Upper lobe of left lung (tissue), 6 donors: ENCODE data around the gene MBD3L4. TPM values are rescaled to one million over a fixed set of nuclear protein-coding genes. Genes with fewer than 3 reads are reported as not detected.
A peak's percentile ranks its signal among the peaks of the same experiment; 100 is the strongest.
"Not testable (repeated sequence)": the region's sequence is repeated elsewhere in the genome, so short reads cannot be mapped to it uniquely, and the experiment has no call there.

Source experiments
- ATAC-seq, 2 donors: fragments of 200-7000 bp; cut with Tn5 transposase; one replicate each; pipeline ENCODE4 v1.9.1; 2022; ENCODE audit warnings: mild to moderate bottlenecking in 2 of 2, moderate library complexity in 2 of 2; ENCODE audit not compliant: low FRiP score in 2 of 2
- DNase-seq, 2 donors: peaks; one replicate each; pipeline ENCODE4 v3.0.0-alpha.2; 2019 to 2020
- H3K27ac ChIP-seq, 4 donors: fragments of 200-600 bp; sonication (generic); one replicate each; pipeline ENCODE4 v1.5.1; 2016 to 2019
- H3K27me3 ChIP-seq, 4 donors: fragments of 200-600 bp; sonication (generic); one replicate each; pipeline ENCODE4 v1.5.1; 2017 to 2019
- H3K36me3 ChIP-seq, 4 donors: fragments of 200-600 bp; sonication (generic); one replicate each; pipeline ENCODE4 v1.5.1; 2016 to 2019
- H3K4me1 ChIP-seq, 4 donors: fragments of 200-600 bp; sonication (generic); one replicate each; pipeline ENCODE4 v1.5.1; 2018 to 2019
- H3K4me3 ChIP-seq, 4 donors: fragments of 200-600 bp; sonication (generic); one replicate each; pipeline ENCODE4 v1.5.1; 2017 to 2019; ENCODE audit warnings: mild to moderate bottlenecking in 2 of 4, moderate library complexity in 1 of 4
- H3K9me3 ChIP-seq, 4 donors: fragments of 200-600 bp; sonication (generic); one replicate each; pipeline ENCODE4 v1.5.1; 2018 to 2019
- EP300 ChIP-seq, 4 donors: sonication (generic); formaldehyde crosslinking; IDR thresholded peaks; one replicate each; pipeline ENCODE4 v1.5.1; 2017; ENCODE audit warnings: antibody characterized with exemption in 4 of 4, control low read depth in 2 of 4
- POLR2A ChIP-seq, 4 donors: fragments of 450-650 bp; IDR thresholded peaks; one replicate each; pipeline ENCODE4 v1.5.1; 2016 to 2017; ENCODE audit warnings: antibody characterized with exemption in 4 of 4, mild to moderate bottlenecking in 2 of 4
- POLR2AphosphoS5 ChIP-seq, 2 donors: sonication (generic); formaldehyde crosslinking; IDR thresholded peaks; one replicate each; pipeline ENCODE4 v1.5.1; 2017; ENCODE audit warnings: antibody characterized with exemption in 2 of 2
- WGBS, 2 donors: methylation state at CpG; one replicate each; pipeline ENCODE4 v1.1.5; 2017 to 2018; 5-methylcytosine and 5-hydroxymethylcytosine counted together
- total RNA-seq, 6 donors: library from RNA; depleted of rRNA in 4 of 6; stranded (reverse); fragments of >200 nt in 4 of 6; gene quantifications; one replicate each; pipeline versions ENCODE4 v1.1.0 to v1.2.1, GENCODE V29; 2016 to 2021
- TF ChIP-seq, protein P1 (sequence below), 6 experiments: fragments of 450-650 bp in 4 of 6; fragments of 200-600 bp in 2 of 6; sonication (generic) in 2 of 6; IDR thresholded peaks; one replicate each; pipeline ENCODE4 v1.5.1; 2016 to 2019; ENCODE audit warnings: antibody characterized with exemption in 6 of 6
- donor health status: DM: no; HTN: no; CAD: no; lungs with moderate emphysema.
- donor health status: DM: no; HTN: yes; CAD: no; lungs with severe emphysema.

Gene MBD3L4
- total RNA-seq = not detected

DNA sequence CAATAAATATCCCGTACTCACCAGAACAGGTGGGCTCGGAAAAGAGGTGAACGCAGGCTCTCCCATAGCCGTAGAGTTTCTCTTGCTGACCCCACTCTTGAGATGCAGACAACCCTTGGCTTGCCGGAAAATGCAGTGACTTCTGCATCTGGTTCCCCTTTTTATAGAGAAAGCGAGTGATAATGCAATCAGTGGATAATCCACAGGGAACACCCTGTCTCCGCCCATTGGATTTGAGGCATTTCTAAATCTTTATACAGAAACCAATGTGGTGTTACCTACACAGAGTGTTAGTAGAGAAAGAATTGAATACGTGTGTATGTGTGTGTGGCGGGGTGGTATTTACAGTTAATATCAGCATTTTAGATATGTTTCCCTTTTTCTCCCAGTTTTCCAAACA is at the start of gene MBD3L4:
MBD3L4 (minus strand) TSS at position 101 of the 400 bp plus-strand sequence; CDS start at position 66, 35 bp downstream.
- H3K4me3 ChIP-seq, H3K9me3 ChIP-seq, H3K36me3 ChIP-seq, DNase-seq, H3K27me3 ChIP-seq, H3K27ac ChIP-seq, ATAC-seq, H3K4me1 ChIP-seq: not testable (repeated sequence)
- WGBS, 2 donors = 73% methylated on average over 1 of the region's 9 CpGs; no CpG with 5 or more reads in 1 of the 2 donors

DNA sequence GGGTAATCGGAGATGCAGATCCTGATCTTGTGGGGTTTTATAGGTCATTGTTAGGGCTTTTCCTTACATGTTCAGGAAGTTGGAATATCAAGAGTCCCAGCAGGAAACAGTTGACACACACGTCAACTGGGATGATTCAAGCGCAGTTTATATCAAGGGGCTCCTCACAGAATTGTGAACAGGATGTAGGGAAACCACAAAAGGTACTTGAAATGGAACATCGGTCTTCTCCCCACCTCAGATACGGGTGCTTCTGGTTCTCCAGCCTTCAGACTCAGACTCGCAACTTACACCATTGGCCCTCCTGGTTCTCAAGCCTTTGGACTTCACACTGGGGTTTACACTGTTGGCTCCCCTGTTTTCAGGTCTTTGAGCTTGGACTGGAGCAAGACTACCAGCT is 49.0 kb upstream of the MBD3L4 start:
- Histone ChIP-seq H3K4me1 (no peaks in the 10 kb centered on the region), H3K9me3 (peaks cover 42 to 93% (median 80%) of the 10 kb centered on the region in 4 donors), H3K4me3 (no peak overlapping the region), H3K36me3 (peaks cover 3 to 9% (median 7%) of the 10 kb centered on the region in 4 donors), H3K27me3 (no peaks in the 10 kb centered on the region), H3K27ac (no peak overlapping the region)
- 90% methylated on average over 5 to 6 of the region's 6 CpGs for WGBS, 2 donors
- DNase-seq (no peak), ATAC-seq (no peak)
- TF ChIP-seq POLR2A (IDR thresholded peaks at IDR 0.05) (no peak), EP300 (IDR thresholded peaks at IDR 0.05) (no peak), POLR2AphosphoS5 (IDR thresholded peaks at IDR 0.05) (no peak)
- TF ChIP-seq, protein P1, sequence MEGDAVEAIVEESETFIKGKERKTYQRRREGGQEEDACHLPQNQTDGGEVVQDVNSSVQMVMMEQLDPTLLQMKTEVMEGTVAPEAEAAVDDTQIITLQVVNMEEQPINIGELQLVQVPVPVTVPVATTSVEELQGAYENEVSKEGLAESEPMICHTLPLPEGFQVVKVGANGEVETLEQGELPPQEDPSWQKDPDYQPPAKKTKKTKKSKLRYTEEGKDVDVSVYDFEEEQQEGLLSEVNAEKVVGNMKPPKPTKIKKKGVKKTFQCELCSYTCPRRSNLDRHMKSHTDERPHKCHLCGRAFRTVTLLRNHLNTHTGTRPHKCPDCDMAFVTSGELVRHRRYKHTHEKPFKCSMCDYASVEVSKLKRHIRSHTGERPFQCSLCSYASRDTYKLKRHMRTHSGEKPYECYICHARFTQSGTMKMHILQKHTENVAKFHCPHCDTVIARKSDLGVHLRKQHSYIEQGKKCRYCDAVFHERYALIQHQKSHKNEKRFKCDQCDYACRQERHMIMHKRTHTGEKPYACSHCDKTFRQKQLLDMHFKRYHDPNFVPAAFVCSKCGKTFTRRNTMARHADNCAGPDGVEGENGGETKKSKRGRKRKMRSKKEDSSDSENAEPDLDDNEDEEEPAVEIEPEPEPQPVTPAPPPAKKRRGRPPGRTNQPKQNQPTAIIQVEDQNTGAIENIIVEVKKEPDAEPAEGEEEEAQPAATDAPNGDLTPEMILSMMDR (IDR thresholded peaks at IDR 0.05) = no peak

DNA sequence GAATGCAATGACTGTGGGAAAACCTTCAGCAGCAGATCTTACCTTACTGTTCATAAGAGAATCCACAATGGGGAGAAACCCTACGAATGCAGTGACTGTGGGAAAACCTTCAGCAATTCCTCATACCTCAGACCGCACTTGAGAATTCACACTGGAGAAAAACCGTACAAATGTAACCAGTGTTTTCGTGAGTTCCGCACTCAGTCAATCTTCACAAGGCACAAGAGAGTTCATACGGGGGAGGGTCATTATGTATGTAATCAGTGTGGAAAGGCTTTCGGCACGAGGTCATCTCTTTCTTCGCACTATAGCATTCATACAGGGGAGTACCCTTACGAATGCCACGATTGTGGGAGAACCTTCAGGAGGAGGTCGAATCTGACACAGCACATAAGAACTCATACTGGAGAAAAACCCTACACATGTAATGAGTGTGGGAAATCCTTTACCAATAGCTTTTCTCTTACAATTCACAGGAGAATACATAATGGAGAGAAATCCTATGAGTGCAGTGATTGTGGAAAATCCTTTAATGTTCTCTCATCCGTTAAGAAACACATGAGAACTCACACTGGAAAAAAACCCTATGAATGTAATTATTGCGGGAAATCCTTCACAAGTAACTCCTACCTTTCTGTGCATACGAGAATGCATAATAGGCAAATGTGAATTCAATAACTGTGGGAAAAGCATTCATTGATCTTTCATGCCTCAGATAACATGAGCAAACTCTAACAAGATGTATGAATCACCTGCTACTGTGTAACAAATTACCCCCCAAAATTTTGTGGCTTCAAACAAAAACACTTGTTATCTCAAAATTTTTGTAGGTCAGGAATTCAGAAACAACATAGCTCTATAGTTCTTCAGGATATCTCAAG is 43.3 kb upstream of the MBD3L4 start:
- no peak for ATAC-seq
- DNase-seq = no peak
- no peak for TF ChIP-seq POLR2AphosphoS5 (IDR thresholded peaks at IDR 0.05)
- no peak for TF ChIP-seq EP300 (IDR thresholded peaks at IDR 0.05)
- no peak for TF ChIP-seq POLR2A (IDR thresholded peaks at IDR 0.05)
- TF ChIP-seq, protein P1 (IDR thresholded peaks at IDR 0.05) = no peak
- Histone ChIP-seq H3K27me3 (no peaks in the 10 kb centered on the region), H3K36me3 (peaks cover 57 to 66% (median 63%) of the 10 kb centered on the region in 4 donors), H3K27ac (no peak overlapping the region), H3K4me1 (no peaks in the 10 kb centered on the region), H3K9me3 (peaks cover 89 to 100% (median 99%) of the 10 kb centered on the region in 4 donors), H3K4me3 (no peak overlapping the region)
- WGBS, 2 donors = 98% methylated on average over 15 of the region's 15 CpGs

DNA sequence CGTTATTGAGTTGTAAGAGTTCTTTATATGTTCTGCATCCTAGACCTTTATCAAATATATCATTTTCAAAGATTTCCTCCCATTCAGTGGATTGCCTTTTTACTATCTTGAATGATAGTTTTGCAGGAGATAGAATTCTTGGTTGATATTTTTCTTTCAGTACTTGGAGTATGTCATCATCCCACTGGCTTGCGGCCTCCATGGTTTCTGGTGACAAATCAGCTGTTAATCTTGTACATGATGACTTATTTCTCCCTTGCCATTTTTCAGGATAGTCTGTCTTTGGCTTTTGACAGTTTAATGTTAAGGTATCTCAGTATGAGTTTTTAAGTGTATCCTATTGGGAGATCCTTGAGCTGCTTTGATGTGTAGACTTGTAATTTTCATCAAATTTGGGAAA is 38.0 kb upstream of the MBD3L4 start:
- no peak for TF ChIP-seq POLR2AphosphoS5 (IDR thresholded peaks at IDR 0.05)
- TF ChIP-seq, protein P1 (IDR thresholded peaks at IDR 0.05) = no peak
- no peak for TF ChIP-seq EP300 (IDR thresholded peaks at IDR 0.05)
- no peak for TF ChIP-seq POLR2A (IDR thresholded peaks at IDR 0.05)

DNA sequence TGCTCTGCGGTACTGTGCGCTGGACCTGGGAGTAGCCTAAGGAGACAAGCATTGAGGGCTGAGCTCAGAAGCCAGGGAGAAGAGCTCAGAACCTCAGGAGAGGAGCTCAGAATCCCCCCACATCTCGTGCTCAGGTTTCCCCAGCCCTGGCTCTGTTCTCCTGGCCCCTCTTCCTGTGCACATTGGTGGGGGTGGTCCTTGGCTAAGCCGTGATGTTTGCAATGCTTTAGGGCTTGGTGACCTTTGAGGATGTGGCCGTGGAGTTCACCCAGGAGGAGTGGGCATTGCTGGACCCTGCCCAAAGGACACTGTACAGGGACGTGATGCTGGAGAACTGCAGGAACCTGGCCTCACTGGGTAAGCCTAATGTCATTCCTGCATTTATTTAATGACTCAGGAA is 36.2 kb upstream of the MBD3L4 start:
- peaks cover 81 to 100% (median 96%) of the 10 kb centered on the region in 4 donors for H3K36me3 ChIP-seq
- no peak for DNase-seq
- H3K27me3 ChIP-seq = no peaks in the 10 kb centered on the region
- H3K9me3 ChIP-seq = peaks cover 38 to 63% (median 59%) of the 10 kb centered on the region in 4 donors
- TF ChIP-seq, protein P1 (IDR thresholded peaks at IDR 0.05) = no peak
- TF ChIP-seq EP300 (IDR thresholded peaks at IDR 0.05) (no peak), POLR2A (IDR thresholded peaks at IDR 0.05) (no peak), POLR2AphosphoS5 (IDR thresholded peaks at IDR 0.05) (no peak)
- ATAC-seq = peak in 1 of 2 donors; percentile 22
- H3K4me1 ChIP-seq = no peaks in the 10 kb centered on the region
- H3K27ac ChIP-seq = no peak overlapping the region
- H3K4me3 ChIP-seq = no peak overlapping the region
- 99% methylated on average over 4 to 6 of the region's 6 CpGs for WGBS, 2 donors

More for the DNA sequence above, 38.0 kb upstream of the MBD3L4 start:
- DNase-seq (no peak), ATAC-seq (no peak)
- H3K4me3 ChIP-seq = no peak overlapping the region
- H3K4me1 ChIP-seq = no peaks in the 10 kb centered on the region
- peaks cover 57 to 82% (median 77%) of the 10 kb centered on the region in 4 donors for H3K9me3 ChIP-seq
- peaks cover 91 to 100% (median 98%) of the 10 kb centered on the region in 4 donors for H3K36me3 ChIP-seq
- no peak overlapping the region for H3K27ac ChIP-seq
- WGBS, 2 donors = 98 to 100% methylated on average over 2 of the region's 2 CpGs
- H3K27me3 ChIP-seq = no peaks in the 10 kb centered on the region
